GM12878 (cell line): ENCODE data around the gene TNKS2. TPM values are rescaled to one million over a fixed set of nuclear protein-coding genes. Genes with fewer than 3 reads are reported as not detected.

ENCODE experiments used
- ATAC-seq: fragments of 200-7000 bp; cut with Tn5 transposase; 3 replicates; pipeline ENCODE4 v1.9.1; 2020; ENCODE audit warnings: mild to moderate bottlenecking, moderate library complexity
- BruUV-seq: library from RNA; stranded (reverse); fragments of 400-500 nt; replicated peaks from 2 replicates; lab custom pipeline; 2021; lab: Mats Ljungman, UMichigan
- CTCF ChIA-PET: fragments of 300-600 bp; sonication (Branson Sonifier 250); formaldehyde crosslinking; extraction: SDS; loops from one replicate; lab custom pipeline; 2021; ENCODE audit warnings: inconsistent platforms; lab: Yijun Ruan, JAX
- POLR2A ChIA-PET: fragments of 350-600 bp; formaldehyde crosslinking; extraction: SDS; loops from one replicate; lab custom pipeline; 2021; ENCODE audit warnings: inconsistent platforms; lab: Charles Lee
- RAD21 ChIA-PET: fragments of 300-600 bp; sonication (Branson Sonifier 250); formaldehyde crosslinking; loops from one replicate; lab custom pipeline; 2023; ENCODE audit warnings: antibody characterized with exemption; ENCODE audit not compliant: unreplicated experiment; lab: Charles Lee
- SMC1A ChIA-PET: fragments of 300-600 bp; sonication (Branson Sonifier 250); formaldehyde crosslinking; loops from one replicate; lab custom pipeline; 2023; ENCODE audit not compliant: unreplicated experiment, uncharacterized antibody; lab: Charles Lee
- DNase-seq: peaks from one replicate; pipeline ENCODE4 v3.0.0-alpha.2; 2011; ENCODE audit warnings: low read depth, low spot score
- FAIRE-seq: peaks from 3 replicates; lab custom pipeline; 2011; peaks lifted over from hg19 to GRCh38; lab: Jason Lieb, UNC
- H2AFZ ChIP-seq: 2 replicates; pipeline ENCODE4 v1.6.0; 2011; ENCODE audit warnings: low read depth, low read length, control low read depth; ENCODE audit not compliant: control insufficient read depth
- H3K27ac ChIP-seq: 2 replicates; pipeline ENCODE4 v1.5.1; 2011; ENCODE audit warnings: control low read depth; ENCODE audit not compliant: control insufficient read depth, insufficient read depth
- H3K27me3 ChIP-seq, 2 experiments: replicated peaks in 1 of 2; 2 replicates each; pipeline versions ENCODE4 v1.6.0 to v1.6.1; 2011; ENCODE audit warnings: low read length in 1 of 2; ENCODE audit not compliant: control insufficient read depth in 2 of 2, insufficient read depth in 2 of 2
- H3K36me3 ChIP-seq, 2 experiments: 2 replicates each; pipeline ENCODE4 v1.5.1; 2011; ENCODE audit warnings: low read length in 1 of 2; ENCODE audit not compliant: control insufficient read depth in 2 of 2, insufficient read depth in 2 of 2
- H3K4me1 ChIP-seq: 2 replicates; pipeline ENCODE4 v1.6.1; 2011; ENCODE audit warnings: mild to moderate bottlenecking, low read length, moderate library complexity, mixed read lengths; ENCODE audit not compliant: control insufficient read depth, insufficient read depth
- H3K4me2 ChIP-seq: 2 replicates; pipeline ENCODE4 v1.6.0; 2011; ENCODE audit warnings: control low read depth; ENCODE audit not compliant: control insufficient read depth, insufficient read depth
- H3K4me3 ChIP-seq: fragments of 200-600 bp; sonication (generic); 2 replicates; pipeline ENCODE4 v1.5.1; 2016
- H3K79me2 ChIP-seq: 2 replicates; pipeline ENCODE4 v1.6.0; 2011; ENCODE audit warnings: low read length; ENCODE audit not compliant: control insufficient read depth, insufficient read depth
- H3K9ac ChIP-seq: 2 replicates; pipeline ENCODE4 v1.8.0; 2011; ENCODE audit warnings: low read length, control low read depth, mixed read lengths; ENCODE audit not compliant: control insufficient read depth, insufficient read depth
- H3K9me3 ChIP-seq: replicated peaks from 3 replicates; pipeline ENCODE4 v1.5.1; 2011; ENCODE audit warnings: mild to moderate bottlenecking, low read length; ENCODE audit not compliant: control insufficient read depth, insufficient read depth
- H4K20me1 ChIP-seq: 2 replicates; pipeline ENCODE4 v1.6.0; 2011; ENCODE audit not compliant: control insufficient read depth, insufficient read depth
- ATF7 ChIP-seq: fragments of 450-650 bp; IDR thresholded peaks from 2 replicates; pipeline ENCODE4 v1.6.1; 2016; ENCODE audit warnings: low read depth, mild to moderate bottlenecking
- BHLHE40 ChIP-seq, 2 experiments: fragments of 450-650 bp in 1 of 2; IDR thresholded peaks; 2 replicates each; pipeline ENCODE4 v1.6.1; 2011 to 2017; ENCODE audit warnings: low read depth in 2 of 2, borderline replicate concordance in 1 of 2, improper control_type of control experiment in 1 of 2, low read length in 1 of 2, mild to moderate bottlenecking in 1 of 2
- CBFB ChIP-seq: IDR thresholded peaks from 2 replicates; pipeline ENCODE4 v1.6.1; 2016; ENCODE audit warnings: antibody characterized with exemption, low read depth
- E4F1 ChIP-seq: fragments of 450-650 bp; IDR thresholded peaks from 2 replicates; pipeline ENCODE4 v1.6.1; 2018; ENCODE audit warnings: borderline replicate concordance, mild to moderate bottlenecking; ENCODE audit not compliant: partially characterized antibody
- HDAC2 ChIP-seq: fragments of 200-600 bp; sonication (generic); IDR thresholded peaks from 2 replicates; pipeline ENCODE4 v1.6.1; 2017
- MLLT1 ChIP-seq: fragments of 450-650 bp; IDR thresholded peaks from 2 replicates; pipeline ENCODE4 v1.6.1; 2016; ENCODE audit warnings: mild to moderate bottlenecking
- NFYB ChIP-seq: IDR thresholded peaks from 2 replicates; pipeline ENCODE4 v1.6.1; 2011; ENCODE audit warnings: low read depth, mild to moderate bottlenecking, low read length, improper control_type of control experiment, moderate library complexity; ENCODE audit not compliant: insufficient read depth
- RBBP5 ChIP-seq: fragments of 200-600 bp; sonication (generic); conservative IDR thresholded peaks from 2 replicates; pipeline ENCODE4 v1.6.1; 2016
- RELA ChIP-seq: fragments of 450-650 bp; IDR thresholded peaks from 2 replicates; pipeline ENCODE4 v1.8.0; 2014; ENCODE audit warnings: borderline replicate concordance; ENCODE audit not compliant: partially characterized antibody
- SMAD1 ChIP-seq: fragments of 450-650 bp; IDR thresholded peaks from 2 replicates; pipeline ENCODE4 v1.6.1; 2018; ENCODE audit warnings: mild to moderate bottlenecking, low read depth; ENCODE audit not compliant: partially characterized antibody
- SMC3 ChIP-seq: IDR thresholded peaks from 2 replicates; pipeline ENCODE4 v1.6.1; 2011; ENCODE audit warnings: low read length, improper control_type of control experiment, borderline replicate concordance
- TBL1XR1 ChIP-seq: IDR thresholded peaks from 2 replicates; pipeline ENCODE4 v1.6.1; 2012; ENCODE audit warnings: low read depth, low read length, improper control_type of control experiment
- USF2 ChIP-seq: IDR thresholded peaks from 2 replicates; pipeline ENCODE4 v1.6.1; 2011; ENCODE audit warnings: low read depth, low read length, improper control_type of control experiment, borderline replicate concordance
- ZBED1 ChIP-seq: IDR thresholded peaks from 2 replicates; pipeline ENCODE4 v1.6.1; 2016; ENCODE audit warnings: borderline replicate concordance
- ZBTB4 ChIP-seq: fragments of 450-650 bp; formaldehyde crosslinking; IDR thresholded peaks from 2 replicates; pipeline ENCODE4 v1.4.0; 2022; ENCODE audit warnings: mild to moderate bottlenecking, moderate library complexity
- WGBS: methylation state at CpG from one replicate; pipeline ENCODE4 v1.1.6; 2016; ENCODE audit warnings: low lambda C conversion rate; ENCODE audit not compliant: insufficient replicate concordance, insufficient coverage; ENCODE audit errors: missing lambda C conversion rate; 5-methylcytosine and 5-hydroxymethylcytosine counted together
- in situ Hi-C: fragments of 300-500 bp; cut with MboI; formaldehyde crosslinking; loops from 9 replicates; pipeline ENCODE4 v1.14.3; 2018; ENCODE audit warnings: mixed read lengths
- intact Hi-C: fragments of 100-400 bp; cut with micrococcal nuclease; formaldehyde crosslinking; loops from one replicate; pipeline ENCODE4 v1.14.2; 2022; ENCODE audit not compliant: unreplicated experiment
- polyA plus RNA-seq, 11 experiments: library from polyadenylated mRNA; depleted of rRNA in 4 of 11; unstranded in 6 of 11; stranded (reverse) in 5 of 11; fragments of >200 nt; fragmentation: Nextera tagmentation in 4 of 11; fragmentation: Illumina TruSeq in 1 of 11; extraction: Ambion mirVana in 4 of 11; extraction: Trizol in 1 of 11; gene quantifications; 1 replicate in 1 of 11; 2 replicates in 10 of 11; pipeline versions ENCODE4 v1.2.1 to v1.2.3, GENCODE V29; 2011 to 2016; ENCODE audit warnings: inconsistent platforms in 2 of 11, missing spikeins in 2 of 11, low read depth in 1 of 11
- total RNA-seq, 4 experiments: library from RNA; depleted of rRNA in 3 of 4; stranded (reverse); fragments of >200 nt in 3 of 4; fragmentation: Illumina TruSeq in 1 of 4; extraction: Trizol in 1 of 4; gene quantifications; 2 replicates each; pipeline versions ENCODE4 v1.2.1 to v1.2.3, GENCODE V29; 2013 to 2021

TNKS2 gene
- total and polyA plus RNA-seq, 10 of the 15 experiments (the other 5 are each of a cell fraction or from before 2014, with no cell fraction given) = 2.9 to 24.2 (median 6.9) TPM

- TF ChIP-seq CBFB (no peak), BHLHE40 (IDR thresholded peaks at IDR 0.05; ENCODE audit: borderline replicate concordance in 1 of 2, low read depth in 2 of 2, low read length in 1 of 2) (no peak)
- TF ChIP-seq, all 136 proteins: peak for 0
Measured at GRCh38 chr10:91779011-91779605, 19.1 kb upstream of the TNKS2 start (continued).

GRCh38 chr10:91782539-91782938 is 15.7 kb upstream of the TNKS2 start:
- BruUV-seq = no TSS peak
- Histone ChIP-seq H3K79me2 (no peaks in the 10 kb centered on the region), H3K36me3 (no peaks in the 10 kb centered on the region), H3K27me3 (no peaks in the 10 kb centered on the region), H3K9me3 (no peaks in the 10 kb centered on the region), H3K9ac (no peak overlapping the region), H3K4me2 (no peak overlapping the region), H2AFZ (no peak overlapping the region), H4K20me1 (no peaks in the 10 kb centered on the region), H3K27ac (no peak overlapping the region), H3K4me3 (no peak overlapping the region), H3K4me1 (no peaks in the 10 kb centered on the region)
- ChIA-PET CTCF (no interaction called here), POLR2A (no interaction called here), RAD21 (no interaction called here), SMC1A (interaction anchor here (0.8 to 1.8 kb wide), 3 partner anchors 14 to 95 kb away, joined by 3 to 4 read pairs (median 3); no protein-coding TSS in a partner anchor)
- FAIRE-seq = no peak
- no peak for ATAC-seq
- WGBS = 100% methylated on average over 1 of the region's 1 CpG
- in situ Hi-C loops (no loop called here), intact Hi-C loops (no loop called here)
- DNase-seq = no peak
- TF ChIP-seq HDAC2 (no peak), NFYB (no peak), MLLT1 (no peak), ZBTB4 (no peak), TBL1XR1 (no peak), E4F1 (no peak), RELA (no peak), RBBP5 (no peak), USF2 (no peak), SMC3 (no peak), ATF7 (no peak), ZBED1 (no peak), SMAD1 (no peak)
